ENCODE data around the gene FASTK. TPM values are rescaled to one million over a fixed set of nuclear protein-coding genes. Genes with fewer than 3 reads are reported as not detected.

The FASTK gene
- total RNA-seq, 4 donors from 2014 or later, result 69.9 to 139 (median 79.7) TPM

- WGBS, 2 donors, result 90 to 94% methylated on average over 38 of the region's 38 CpGs
- no peak overlapping the region for H3K27ac ChIP-seq
- no peak for DNase-seq (ENCODE audit: low spot score in 2 of 2)
- H3K36me3 ChIP-seq, result peaks cover 0 to 69% (median 0%) of the 10 kb centered on the region in 3 donors
- no peak overlapping the region for H3K4me3 ChIP-seq
- H3K27me3 ChIP-seq, result no peaks in the 10 kb centered on the region
- no peak for TF ChIP-seq POLR2A (IDR thresholded peaks at IDR 0.05)
- no peak for TF ChIP-seq EP300 (IDR thresholded peaks at IDR 0.05)
- TF ChIP-seq, protein P1, sequence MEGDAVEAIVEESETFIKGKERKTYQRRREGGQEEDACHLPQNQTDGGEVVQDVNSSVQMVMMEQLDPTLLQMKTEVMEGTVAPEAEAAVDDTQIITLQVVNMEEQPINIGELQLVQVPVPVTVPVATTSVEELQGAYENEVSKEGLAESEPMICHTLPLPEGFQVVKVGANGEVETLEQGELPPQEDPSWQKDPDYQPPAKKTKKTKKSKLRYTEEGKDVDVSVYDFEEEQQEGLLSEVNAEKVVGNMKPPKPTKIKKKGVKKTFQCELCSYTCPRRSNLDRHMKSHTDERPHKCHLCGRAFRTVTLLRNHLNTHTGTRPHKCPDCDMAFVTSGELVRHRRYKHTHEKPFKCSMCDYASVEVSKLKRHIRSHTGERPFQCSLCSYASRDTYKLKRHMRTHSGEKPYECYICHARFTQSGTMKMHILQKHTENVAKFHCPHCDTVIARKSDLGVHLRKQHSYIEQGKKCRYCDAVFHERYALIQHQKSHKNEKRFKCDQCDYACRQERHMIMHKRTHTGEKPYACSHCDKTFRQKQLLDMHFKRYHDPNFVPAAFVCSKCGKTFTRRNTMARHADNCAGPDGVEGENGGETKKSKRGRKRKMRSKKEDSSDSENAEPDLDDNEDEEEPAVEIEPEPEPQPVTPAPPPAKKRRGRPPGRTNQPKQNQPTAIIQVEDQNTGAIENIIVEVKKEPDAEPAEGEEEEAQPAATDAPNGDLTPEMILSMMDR (IDR thresholded peaks at IDR 0.05), result no peak
- peaks cover 0 to 22% (median 9%) of the 10 kb centered on the region in 4 donors for H3K4me1 ChIP-seq
- H3K9me3 ChIP-seq, result no peaks in the 10 kb centered on the region
Observed at GRCh38 chr7:151118108-151119054, 37.8 kb upstream of the FASTK start.

DNA sequence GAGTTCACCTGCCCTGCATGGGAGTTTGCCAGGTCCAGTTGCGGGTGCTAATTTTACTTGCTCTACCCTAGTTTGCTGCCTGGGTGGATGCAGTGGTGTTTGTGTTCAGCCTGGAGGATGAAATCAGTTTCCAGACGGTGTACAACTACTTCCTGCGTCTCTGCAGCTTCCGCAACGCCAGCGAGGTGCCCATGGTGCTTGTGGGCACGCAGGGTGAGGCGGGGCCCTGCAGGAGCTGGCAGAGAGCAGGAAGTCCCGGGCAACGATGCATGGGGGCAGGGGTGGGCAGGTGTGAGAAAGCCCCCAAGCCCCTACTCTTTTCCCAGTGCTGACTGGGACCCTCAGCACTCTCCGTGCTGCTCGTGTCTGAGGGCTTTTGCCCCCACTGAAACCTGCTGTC lies 37.0 kb upstream of the FASTK start:
- H3K4me1 ChIP-seq, result peaks cover 0 to 27% (median 9%) of the 10 kb centered on the region in 4 donors
- H3K9me3 ChIP-seq, result no peaks in the 10 kb centered on the region
- no peak for DNase-seq (ENCODE audit: low spot score in 2 of 2)
- TF ChIP-seq, protein P1 (IDR thresholded peaks at IDR 0.05), result no peak
- TF ChIP-seq POLR2A (IDR thresholded peaks at IDR 0.05), result no peak
- TF ChIP-seq EP300 (IDR thresholded peaks at IDR 0.05), result no peak
- H3K36me3 ChIP-seq, result peaks cover 0 to 61% (median 0%) of the 10 kb centered on the region in 3 donors
- H3K4me3 ChIP-seq, result no peak overlapping the region
- H3K27ac ChIP-seq, result no peak overlapping the region
- 85 to 87% methylated on average over 11 to 12 of the region's 12 CpGs for WGBS, 2 donors
- no peaks in the 10 kb centered on the region for H3K27me3 ChIP-seq

- 91% methylated on average over 26 to 27 of the region's 27 CpGs for WGBS, 2 donors
- no peaks in the 10 kb centered on the region for H3K9me3 ChIP-seq
- no peak overlapping the region for H3K4me3 ChIP-seq
- TF ChIP-seq, protein P1 (IDR thresholded peaks at IDR 0.05), result no peak
- TF ChIP-seq EP300 (IDR thresholded peaks at IDR 0.05) (no peak), POLR2A (IDR thresholded peaks at IDR 0.05) (no peak)
- no peak for DNase-seq (ENCODE audit: low spot score in 2 of 2)
- peaks cover 0 to 27% (median 9%) of the 10 kb centered on the region in 4 donors for H3K4me1 ChIP-seq
- H3K36me3 ChIP-seq, result peaks cover 0 to 54% (median 0%) of the 10 kb centered on the region in 3 donors
- no peaks in the 10 kb centered on the region for H3K27me3 ChIP-seq
- H3K27ac ChIP-seq, result no peak overlapping the region
Observed at GRCh38 chr7:151116603-151117440, 36.2 kb upstream of the FASTK start.

DNA sequence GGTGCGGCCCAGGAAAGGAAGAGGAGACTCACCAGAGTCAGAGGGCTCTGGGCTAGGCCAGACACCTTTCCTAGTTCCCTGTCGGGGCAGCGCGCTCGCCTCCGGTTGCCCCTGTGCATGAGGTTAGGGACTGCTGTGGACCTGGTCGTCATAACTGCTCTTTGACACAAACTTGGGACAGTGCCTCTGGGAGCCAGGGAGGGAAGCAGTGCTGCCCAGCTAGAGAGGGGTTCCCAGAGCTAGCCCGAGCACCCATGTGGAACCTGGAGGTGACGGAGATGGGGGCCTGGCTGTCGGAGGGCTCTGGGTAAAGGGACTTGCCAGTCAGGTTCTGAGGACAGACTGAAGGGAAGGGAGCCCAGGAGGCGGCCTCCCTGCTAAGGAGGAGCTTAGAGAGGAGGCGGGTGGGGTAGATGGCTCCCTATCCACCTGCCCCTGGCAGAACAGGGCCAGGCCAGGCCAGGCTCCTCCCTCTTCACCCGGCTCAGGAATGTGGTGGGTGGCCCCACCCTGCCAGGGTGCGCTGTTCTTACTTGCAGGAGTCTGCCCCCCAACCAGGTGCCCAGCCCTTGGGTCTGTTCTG lies 35.3 kb upstream of the FASTK start:
- Histone ChIP-seq H3K4me1 (peaks cover 0 to 36% (median 9%) of the 10 kb centered on the region in 4 donors), H3K27me3 (no peaks in the 10 kb centered on the region), H3K36me3 (peaks cover 0 to 45% (median 0%) of the 10 kb centered on the region in 3 donors), H3K4me3 (peak overlapping the region in 1 of 4 donors; percentile 36), H3K27ac (no peak overlapping the region), H3K9me3 (no peaks in the 10 kb centered on the region)
- no peak for DNase-seq (ENCODE audit: low spot score in 2 of 2)
- WGBS, 2 donors, result 82 to 86% methylated on average over 13 to 14 of the region's 14 CpGs
- no peak for TF ChIP-seq EP300 (IDR thresholded peaks at IDR 0.05)
- TF ChIP-seq POLR2A (IDR thresholded peaks at IDR 0.05), result no peak
- TF ChIP-seq, protein P1 (IDR thresholded peaks at IDR 0.05), result no peak
